ENCODE measurements around the gene NAA25. TPM values are rescaled to one million over a fixed set of nuclear protein-coding genes. Genes with fewer than 3 reads are reported as not detected.

The NAA25 gene
- total and polyA plus RNA-seq, 8 donors: 17.3 to 33.9 (median 25.9) TPM

DNA sequence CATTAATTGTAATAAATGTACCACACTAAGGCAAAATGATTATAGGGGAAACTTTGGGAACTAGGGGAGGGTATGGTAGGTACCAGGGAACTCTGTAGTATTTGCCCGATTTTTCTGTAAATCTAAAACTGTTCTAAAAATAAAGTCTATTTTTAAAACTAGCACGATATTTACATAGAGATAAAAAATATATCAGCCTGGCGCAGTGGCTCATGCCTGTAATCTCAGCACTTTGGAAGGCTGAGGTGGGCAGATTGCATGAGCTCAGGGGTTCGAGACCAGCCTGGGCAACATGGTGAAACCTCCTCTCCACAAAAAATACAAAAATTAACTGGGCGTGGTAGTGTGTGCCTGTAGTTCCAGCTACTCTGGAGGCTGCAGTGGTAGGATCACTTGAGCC lies 128.0 kb downstream of the NAA25 start:
- TF ChIP-seq, protein P1, sequence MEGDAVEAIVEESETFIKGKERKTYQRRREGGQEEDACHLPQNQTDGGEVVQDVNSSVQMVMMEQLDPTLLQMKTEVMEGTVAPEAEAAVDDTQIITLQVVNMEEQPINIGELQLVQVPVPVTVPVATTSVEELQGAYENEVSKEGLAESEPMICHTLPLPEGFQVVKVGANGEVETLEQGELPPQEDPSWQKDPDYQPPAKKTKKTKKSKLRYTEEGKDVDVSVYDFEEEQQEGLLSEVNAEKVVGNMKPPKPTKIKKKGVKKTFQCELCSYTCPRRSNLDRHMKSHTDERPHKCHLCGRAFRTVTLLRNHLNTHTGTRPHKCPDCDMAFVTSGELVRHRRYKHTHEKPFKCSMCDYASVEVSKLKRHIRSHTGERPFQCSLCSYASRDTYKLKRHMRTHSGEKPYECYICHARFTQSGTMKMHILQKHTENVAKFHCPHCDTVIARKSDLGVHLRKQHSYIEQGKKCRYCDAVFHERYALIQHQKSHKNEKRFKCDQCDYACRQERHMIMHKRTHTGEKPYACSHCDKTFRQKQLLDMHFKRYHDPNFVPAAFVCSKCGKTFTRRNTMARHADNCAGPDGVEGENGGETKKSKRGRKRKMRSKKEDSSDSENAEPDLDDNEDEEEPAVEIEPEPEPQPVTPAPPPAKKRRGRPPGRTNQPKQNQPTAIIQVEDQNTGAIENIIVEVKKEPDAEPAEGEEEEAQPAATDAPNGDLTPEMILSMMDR (IDR thresholded peaks at IDR 0.05): no peak
- H3K27ac ChIP-seq: no peak overlapping the region
- H3K27me3 ChIP-seq: no peaks in the 10 kb centered on the region
- H3K9me3 ChIP-seq: no peaks in the 10 kb centered on the region
- DNase-seq: no peak
- ATAC-seq: no peak
- no peaks in the 10 kb centered on the region for H3K4me1 ChIP-seq
- H3K36me3 ChIP-seq: no peaks in the 10 kb centered on the region
- H3K4me3 ChIP-seq: no peak overlapping the region
- intact Hi-C loops (cut with DNase I): no loop called here

GRCh38 chr12:111978545-111978944 lies 130.0 kb downstream of the NAA25 start:
- no peaks in the 10 kb centered on the region for H3K4me1 ChIP-seq
- intact Hi-C loops (cut with DNase I): no loop called here
- H3K9me3 ChIP-seq: no peaks in the 10 kb centered on the region
- H3K4me3 ChIP-seq: no peak overlapping the region
- H3K27ac ChIP-seq: no peak overlapping the region
- ATAC-seq (no peak), DNase-seq (no peak)
- TF ChIP-seq, protein P1 (IDR thresholded peaks at IDR 0.05): no peak
- no peaks in the 10 kb centered on the region for H3K36me3 ChIP-seq
- H3K27me3 ChIP-seq: no peaks in the 10 kb centered on the region

GRCh38 chr12:111976860-111977259 lies 131.7 kb downstream of the NAA25 start:
- DNase-seq (no peak), ATAC-seq (no peak)
- Histone ChIP-seq H3K27ac (no peak overlapping the region), H3K36me3 (peaks cover 0 to 3% of the 10 kb centered on the region in 2 donors), H3K4me1 (no peaks in the 10 kb centered on the region), H3K27me3 (no peaks in the 10 kb centered on the region), H3K4me3 (no peak overlapping the region), H3K9me3 (no peaks in the 10 kb centered on the region)
- intact Hi-C loops (cut with DNase I): no loop called here
- TF ChIP-seq, protein P1 (IDR thresholded peaks at IDR 0.05): no peak

Small RNA genes within 50 kb of the gene (microRNA-seq; reads per million reads assigned to microRNA genes)
- gene MIR3657: 0.14 to 0.34 reads per million in 2 donors

Other genes starting within 250 kb of the NAA25 start
- 10 to 100 TPM; 19.8 to 24.6 TPM for gene TMEM116, start 95.6 kb downstream of the NAA25 start, total RNA-seq
- gene TMEM116, start 95.6 kb downstream of the NAA25 start, polyA plus RNA-seq (ENCODE audit: insufficient read length in 6 of 6): 10 to 100 TPM; 17.9 to 23.6 (median 19.7) TPM
- gene ERP29, start 95.4 kb downstream of the NAA25 start, total RNA-seq: 100 to 1,000 TPM; 134 to 152 TPM
- 100 to 1,000 TPM; 136 to 163 (median 150) TPM for gene ERP29, start 95.4 kb downstream of the NAA25 start, polyA plus RNA-seq (ENCODE audit: insufficient read length in 6 of 6)
- 10 to 100 TPM; 40.1 to 46.1 TPM for gene TRAFD1, start 16.8 kb upstream of the NAA25 start, total RNA-seq
- 10 to 100 TPM; 40.2 to 46.2 (median 42.6) TPM for gene TRAFD1, start 16.8 kb upstream of the NAA25 start, polyA plus RNA-seq (ENCODE audit: insufficient read length in 6 of 6)

Measured in left lung (tissue), 10 donors.